Sigmoid colon (tissue), 7 donors: ENCODE data around the gene SFT2D3. TPM values are rescaled to one million over a fixed set of nuclear protein-coding genes. Genes with fewer than 3 reads are reported as not detected.

Source experiments
- DNase-seq: peaks from one replicate; pipeline ENCODE4 v3.0.0-alpha.2; 2019
- H3K27ac ChIP-seq, 4 donors: fragments of 200-600 bp; sonication (generic); one replicate each; pipeline ENCODE4 v1.5.1; 2016 to 2019; ENCODE audit warnings: mild to moderate bottlenecking in 1 of 4
- H3K27me3 ChIP-seq, 3 donors: fragments of 200-600 bp; sonication (generic); one replicate each; pipeline ENCODE4 v1.5.1; 2019; ENCODE audit warnings: mild to moderate bottlenecking in 1 of 3
- H3K36me3 ChIP-seq, 4 donors: fragments of 200-600 bp; sonication (generic); one replicate each; pipeline ENCODE4 v1.5.1; 2016 to 2019
- H3K4me1 ChIP-seq, 4 donors: fragments of 200-600 bp; sonication (generic); one replicate each; pipeline ENCODE4 v1.5.1; 2017 to 2019
- H3K4me3 ChIP-seq, 4 donors: fragments of 200-600 bp; sonication (generic); one replicate each; pipeline ENCODE4 v1.5.1; 2017 to 2019; ENCODE audit warnings: mild to moderate bottlenecking in 2 of 4, moderate library complexity in 1 of 4
- H3K9me3 ChIP-seq, 4 donors: fragments of 200-600 bp in 3 of 4; sonication (generic) in 3 of 4; one replicate each; pipeline versions ENCODE4 v1.5.1 to v1.6.1; 2013 to 2019
- CTCF ChIP-seq, 4 experiments: fragments of 450-650 bp in 3 of 4; fragments of 200-600 bp in 1 of 4; IDR thresholded peaks; one replicate each; pipeline ENCODE4 v1.5.1; 2016 to 2019; ENCODE audit warnings: antibody characterized with exemption in 4 of 4, mild to moderate bottlenecking in 3 of 4, moderate library complexity in 2 of 4
- EP300 ChIP-seq, 4 donors: sonication (generic); formaldehyde crosslinking; IDR thresholded peaks; one replicate each; pipeline ENCODE4 v1.6.1; 2017; ENCODE audit warnings: antibody characterized with exemption in 4 of 4
- POLR2A ChIP-seq, 2 donors: fragments of 450-650 bp; IDR thresholded peaks; one replicate each; pipeline ENCODE4 v1.6.1; 2016; ENCODE audit warnings: antibody characterized with exemption in 2 of 2, mild to moderate bottlenecking in 2 of 2, moderate library complexity in 2 of 2
- POLR2AphosphoS5 ChIP-seq, 4 donors: sonication (generic); formaldehyde crosslinking; IDR thresholded peaks; one replicate each; pipeline ENCODE4 v1.6.1; 2017; ENCODE audit warnings: antibody characterized with exemption in 4 of 4
- WGBS, 2 donors: extraction: QIAGEN DNeasy Blood & Tissue Kit; methylation state at CpG; one replicate each; pipeline ENCODE4 v1.1.7; 2013; 5-methylcytosine and 5-hydroxymethylcytosine counted together
- intact Hi-C: fragments of 100-400 bp; cut with DNase I; formaldehyde crosslinking; loops from one replicate; pipeline ENCODE4 v1.15.1; 2023
- polyA plus RNA-seq, 3 donors: library from polyadenylated mRNA; stranded (reverse); fragments of 200-250 nt; gene quantifications; one replicate each; pipeline ENCODE4 v1.2.3, GENCODE V29; 2013
- total RNA-seq, 4 donors: library from RNA; depleted of rRNA; stranded (reverse); fragments of >200 nt; gene quantifications; one replicate each; pipeline ENCODE4 v1.1.0, GENCODE V29; 2016
- donor health status: healthy with polysubstance abuse.
- donor health status: Bipolar disorder and iron deficiency.
- donor health status: healthy.

Gene SFT2D3
- total RNA-seq, result 1 to 10 TPM; 5.6 to 8.6 (median 7.9) TPM
- 1 to 10 TPM; 1.4 to 6.5 (median 1.8) TPM for polyA plus RNA-seq

- 0% methylated on average over 44 of the region's 44 CpGs for WGBS, 2 donors
- peak; percentile 96 for DNase-seq
- H3K36me3 ChIP-seq, result peaks cover 0 to 12% (median under 1%) of the 10 kb centered on the region in 4 donors
- intact Hi-C loops, result loop anchor here (2.0 kb wide), 1 partner anchor 174 kb away; the partner anchor contains the start of gene IWS1
- TF ChIP-seq POLR2A (IDR thresholded peaks at IDR 0.05), result peak; percentile 79 to 84
- peak; percentile 83 to 92 (median 88) for TF ChIP-seq POLR2AphosphoS5 (IDR thresholded peaks at IDR 0.05)
- no peak for TF ChIP-seq EP300 (IDR thresholded peaks at IDR 0.05)
- no peak for TF ChIP-seq CTCF (IDR thresholded peaks at IDR 0.05)
- peaks cover 0 to 39% (median 33%) of the 10 kb centered on the region in 4 donors for H3K4me1 ChIP-seq
- peak within 1 kb of the TSS; percentile 49 to 95 (median 78) for H3K4me3 ChIP-seq
- H3K27ac ChIP-seq, result peak within 1 kb of the TSS; percentile 92 to 100 (median 94)
- H3K27me3 ChIP-seq, result no peaks in the 10 kb centered on the region
- no peaks in the 10 kb centered on the region for H3K9me3 ChIP-seq
Observed at GRCh38 chr2:127701193-127701650, at the start of gene SFT2D3. SFT2D3 (plus strand) TSS chr2:127701497; CDS start chr2:127701529, 32 bp downstream.

GRCh38 chr2:127651971-127652550 lies 49.2 kb upstream of the SFT2D3 start:
- peaks cover 7 to 38% (median 26%) of the 10 kb centered on the region in 4 donors for H3K36me3 ChIP-seq
- H3K27me3 ChIP-seq, result no peaks in the 10 kb centered on the region
- 78 to 84% methylated on average over 14 of the region's 14 CpGs for WGBS, 2 donors
- intact Hi-C loops, result loop anchor here (1.0 to 2.0 kb wide), 2 partner anchors 23 to 30 kb away; partner anchors contain the start of gene LIMS2
- H3K4me1 ChIP-seq, result peaks cover 0 to 99% (median 97%) of the 10 kb centered on the region in 4 donors
- peak overlapping the region; percentile 86 to 97 (median 92) for H3K27ac ChIP-seq
- H3K9me3 ChIP-seq, result no peaks in the 10 kb centered on the region
- DNase-seq, result peak; percentile 99
- TF ChIP-seq CTCF (IDR thresholded peaks at IDR 0.05), result no peak
- TF ChIP-seq EP300 (IDR thresholded peaks at IDR 0.05), result peak; percentile 95 to 99 (median 98)
- TF ChIP-seq POLR2A (IDR thresholded peaks at IDR 0.05), result peak; percentile 8 to 21
- peak; percentile 96 to 98 (median 98) for TF ChIP-seq POLR2AphosphoS5 (IDR thresholded peaks at IDR 0.05)
- H3K4me3 ChIP-seq, result no peak overlapping the region

GRCh38 chr2:127652786-127653357 lies 48.4 kb upstream of the SFT2D3 start:
- Histone ChIP-seq H3K4me1 (peaks cover 0 to 99% (median 97%) of the 10 kb centered on the region in 4 donors), H3K36me3 (peaks cover 7 to 46% (median 30%) of the 10 kb centered on the region in 4 donors)

More at GRCh38 chr2:127652786-127653357, 48.4 kb upstream of the SFT2D3 start:
- intact Hi-C loops, result loop anchor here (1.0 to 2.0 kb wide), 2 partner anchors 22 to 29 kb away; partner anchors contain the start of gene LIMS2
- H3K27me3 ChIP-seq, result no peaks in the 10 kb centered on the region
- H3K9me3 ChIP-seq, result no peaks in the 10 kb centered on the region
- no peak overlapping the region for H3K4me3 ChIP-seq
- 80 to 81% methylated on average over 25 of the region's 25 CpGs for WGBS, 2 donors
- peak overlapping the region; percentile 86 to 97 (median 92) for H3K27ac ChIP-seq
- DNase-seq, result peak; percentile 79
- TF ChIP-seq CTCF (IDR thresholded peaks at IDR 0.05) (no peak), POLR2AphosphoS5 (IDR thresholded peaks at IDR 0.05) (peak in 3 of 4 donors; percentile 37 to 46 (median 43))
